Mesenchymal stem cell (in vitro differentiated cells and primary cell): ENCODE data around the gene HPN.

ENCODE experiments used
- DNase-seq: peaks from one replicate; pipeline ENCODE4 v3.0.0-alpha.2; 2013
- H2AFZ ChIP-seq: one replicate; pipeline ENCODE4 v1.6.1; 2013; ENCODE audit warnings: low read depth, mild to moderate bottlenecking, control low read depth, inconsistent platforms, low read length, moderate library complexity
- H2AK5ac ChIP-seq: 2 replicates; pipeline ENCODE4 v1.6.1; 2013; ENCODE audit warnings: low read length, moderate library complexity, mild to moderate bottlenecking, inconsistent platforms; ENCODE audit not compliant: severe bottlenecking
- H2BK120ac ChIP-seq: one replicate; pipeline ENCODE4 v1.6.1; 2013; ENCODE audit warnings: low read depth, mild to moderate bottlenecking, inconsistent platforms, low read length, moderate library complexity
- H2BK12ac ChIP-seq, 2 experiments: one replicate each; pipeline ENCODE4 v1.6.1; 2013; ENCODE audit warnings: inconsistent platforms in 2 of 2, low read length in 2 of 2, mild to moderate bottlenecking in 2 of 2, moderate library complexity in 2 of 2, control low read depth in 1 of 2
- H2BK15ac ChIP-seq: one replicate; pipeline ENCODE4 v1.6.1; 2013; ENCODE audit warnings: mild to moderate bottlenecking, low read depth, inconsistent platforms; ENCODE audit not compliant: poor library complexity, severe bottlenecking
- H2BK5ac ChIP-seq: 2 replicates; pipeline ENCODE4 v1.6.1; 2013; ENCODE audit warnings: low read depth, mild to moderate bottlenecking, low read length, control low read depth, inconsistent platforms; ENCODE audit not compliant: poor library complexity, severe bottlenecking
- H3K14ac ChIP-seq, 2 experiments: one replicate each; pipeline ENCODE4 v1.6.1; 2013; ENCODE audit warnings: inconsistent platforms in 2 of 2, low read length in 2 of 2, control low read depth in 1 of 2, mild to moderate bottlenecking in 1 of 2, moderate library complexity in 1 of 2
- H3K18ac ChIP-seq, 2 experiments: one replicate each; pipeline ENCODE4 v1.6.1; 2013; ENCODE audit warnings: inconsistent platforms in 2 of 2, low read length in 2 of 2, control low read depth in 1 of 2, low read depth in 1 of 2, mild to moderate bottlenecking in 1 of 2
- H3K23ac ChIP-seq, 2 experiments: one replicate each; pipeline ENCODE4 v1.6.1; 2013; ENCODE audit warnings: inconsistent platforms in 2 of 2, low read length in 2 of 2, mild to moderate bottlenecking in 2 of 2, moderate library complexity in 2 of 2, control low read depth in 1 of 2
- H3K27ac ChIP-seq: 2 replicates; pipeline ENCODE4 v1.5.1; 2013; ENCODE audit warnings: mild to moderate bottlenecking, moderate library complexity, low read length, control low read depth, inconsistent platforms; ENCODE audit not compliant: poor library complexity, severe bottlenecking
- H3K27me3 ChIP-seq, 2 experiments: 2 replicates each; pipeline versions ENCODE4 v1.6.1 to v1.7.0; 2013; ENCODE audit warnings: low read length in 2 of 2, mild to moderate bottlenecking in 2 of 2, moderate library complexity in 2 of 2, control low read depth in 1 of 2, inconsistent platforms in 1 of 2; ENCODE audit not compliant: control insufficient read depth in 1 of 2, insufficient read depth in 1 of 2
- H3K36me3 ChIP-seq, 2 experiments: 2 replicates each; pipeline versions ENCODE4 v1.6.1 to v1.7.0; 2013; ENCODE audit warnings: low read length in 2 of 2, control low read depth in 1 of 2, inconsistent platforms in 1 of 2, low read depth in 1 of 2, mild to moderate bottlenecking in 1 of 2; ENCODE audit not compliant: insufficient read depth in 2 of 2, control insufficient read depth in 1 of 2
- H3K4ac ChIP-seq, 2 experiments: one replicate each; pipeline ENCODE4 v1.6.1; 2013; ENCODE audit warnings: inconsistent platforms in 2 of 2, low read length in 2 of 2, mild to moderate bottlenecking in 2 of 2, moderate library complexity in 2 of 2, control low read depth in 1 of 2, low read depth in 1 of 2
- H3K4me1 ChIP-seq: 2 replicates; pipeline ENCODE4 v1.6.1; 2013; ENCODE audit warnings: low read depth, low read length, control low read depth; ENCODE audit not compliant: control insufficient read depth, insufficient read depth
- H3K4me2 ChIP-seq: 2 replicates; pipeline ENCODE4 v1.6.1; 2013; ENCODE audit warnings: low read length, mild to moderate bottlenecking, inconsistent platforms; ENCODE audit not compliant: poor library complexity, severe bottlenecking
- H3K4me3 ChIP-seq, 2 experiments: 2 replicates each; pipeline versions ENCODE4 v1.5.1 to v1.7.0; 2013; ENCODE audit warnings: low read length in 2 of 2, mild to moderate bottlenecking in 2 of 2, control low read depth in 1 of 2, low read depth in 1 of 2; ENCODE audit not compliant: insufficient read depth in 1 of 2
- H3K79me1 ChIP-seq: replicated peaks from 2 replicates; pipeline ENCODE4 v1.6.1; 2013; ENCODE audit warnings: mild to moderate bottlenecking, control low read depth, low read length, inconsistent platforms; ENCODE audit not compliant: poor library complexity, severe bottlenecking
- H3K9ac ChIP-seq: 2 replicates; pipeline ENCODE4 v1.7.0; 2013; ENCODE audit warnings: mild to moderate bottlenecking, low read length, moderate library complexity
- H3K9me3 ChIP-seq: 2 replicates; pipeline ENCODE4 v1.7.0; 2013; ENCODE audit warnings: mild to moderate bottlenecking, low read length; ENCODE audit not compliant: control insufficient read depth
- H4K8ac ChIP-seq: one replicate; pipeline ENCODE4 v1.6.1; 2013; ENCODE audit warnings: inconsistent platforms, mild to moderate bottlenecking, low read length, moderate library complexity
- H4K91ac ChIP-seq: one replicate; pipeline ENCODE4 v1.6.1; 2013; ENCODE audit warnings: mild to moderate bottlenecking, low read length, inconsistent platforms
- WGBS: methylation state at CpG from one replicate; pipeline ENCODE4 v1.1.7; 2013; ENCODE audit warnings: mixed read lengths; 5-methylcytosine and 5-hydroxymethylcytosine counted together

The HPN gene

DNA sequence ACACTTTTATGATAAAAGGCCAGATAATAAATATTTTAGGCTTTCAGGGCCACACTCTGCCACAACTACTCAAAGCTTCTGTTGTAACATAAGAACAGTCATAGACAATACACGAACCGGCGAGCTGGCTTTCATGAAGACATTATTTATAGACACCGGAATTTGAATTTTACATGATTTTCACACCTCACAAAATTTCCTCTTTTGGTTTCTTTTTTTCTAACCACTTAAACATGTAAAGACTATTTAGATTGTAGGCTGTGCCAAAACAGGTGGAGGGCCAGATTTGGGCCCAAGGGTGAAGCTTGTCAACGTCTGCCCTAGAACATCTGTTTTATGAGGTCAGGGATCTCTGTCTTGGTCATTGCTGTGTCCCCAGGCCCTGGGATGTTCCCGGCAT, 44.4 kb downstream of the HPN start:
- 89% methylated on average over 6 of the region's 6 CpGs for WGBS
- H3K9me3 ChIP-seq: no peaks in the 10 kb centered on the region
- H3K14ac ChIP-seq: no peak overlapping the region
- H4K8ac ChIP-seq: no peak overlapping the region
- H2BK120ac ChIP-seq: no peak overlapping the region
- H3K27me3 ChIP-seq: peaks cover 0 to 46% of the 10 kb centered on the region in 2 experiments
- H3K79me1 ChIP-seq: no peaks in the 10 kb centered on the region
- no peak overlapping the region for H3K18ac ChIP-seq
- no peak overlapping the region for H3K9ac ChIP-seq
- no peak overlapping the region for H3K23ac ChIP-seq
- no peak overlapping the region for H3K4me2 ChIP-seq
- H3K4ac ChIP-seq: no peak overlapping the region
- H3K36me3 ChIP-seq: no peaks in the 10 kb centered on the region
- no peak overlapping the region for H2AK5ac ChIP-seq
- no peak overlapping the region for H2BK15ac ChIP-seq
- no peak overlapping the region for H3K27ac ChIP-seq
- H2AFZ ChIP-seq: no peak overlapping the region
- no peak overlapping the region for H3K4me3 ChIP-seq
- no peak overlapping the region for H2BK5ac ChIP-seq
- H2BK12ac ChIP-seq: no peak overlapping the region
- H4K91ac ChIP-seq: no peak overlapping the region
- H3K4me1 ChIP-seq: peaks cover 10% of the 10 kb centered on the region
- no peak for DNase-seq

DNA sequence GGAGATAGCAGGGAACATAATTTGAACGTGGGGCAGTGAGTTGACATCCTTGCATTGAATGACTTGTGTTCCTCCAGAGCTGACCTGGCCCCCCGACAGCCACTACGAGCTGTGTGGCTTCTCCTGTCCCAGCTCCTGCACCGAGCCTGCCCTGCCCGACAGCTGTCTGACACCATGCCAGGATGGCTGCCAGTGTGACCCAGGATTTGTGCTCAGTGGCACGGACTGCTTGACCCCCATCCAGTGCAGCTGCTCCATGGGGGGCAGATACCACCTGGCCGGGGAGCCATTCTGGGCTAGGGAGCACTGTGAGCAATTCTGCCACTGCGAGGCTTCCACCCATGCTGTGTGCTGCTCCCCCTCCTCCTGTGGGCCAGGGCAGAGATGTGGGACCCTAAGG, 44.9 kb downstream of the HPN start:
- Histone ChIP-seq H2BK5ac (no peak overlapping the region), H3K36me3 (no peaks in the 10 kb centered on the region), H3K4me2 (no peak overlapping the region)

DNA sequence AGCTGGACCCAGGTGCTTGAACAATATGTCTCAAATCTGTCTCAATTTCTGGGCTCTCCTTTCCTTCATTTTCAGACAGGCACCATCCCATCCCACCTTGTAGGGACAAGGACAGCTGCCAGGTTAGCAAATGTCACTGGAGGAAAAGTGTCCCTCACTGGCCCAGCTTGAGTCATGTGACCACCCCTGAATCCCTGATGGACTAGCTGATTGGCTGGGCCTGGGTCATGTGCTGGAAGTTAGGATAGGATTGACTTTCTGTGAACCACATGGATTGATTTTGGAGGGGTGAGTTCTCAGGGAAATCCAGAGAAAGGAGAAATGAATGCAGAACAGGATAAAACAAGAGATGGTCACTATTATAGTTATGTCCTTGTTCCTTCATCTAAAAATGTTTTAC, 45.9 kb downstream of the HPN start:
- Histone ChIP-seq H4K91ac (no peak overlapping the region), H3K36me3 (no peaks in the 10 kb centered on the region), H3K79me1 (no peaks in the 10 kb centered on the region), H3K4ac (no peak overlapping the region), H3K14ac (no peak overlapping the region), H3K18ac (no peak overlapping the region), H2AFZ (no peak overlapping the region), H3K23ac (no peak overlapping the region), H3K4me3 (no peak overlapping the region), H2BK120ac (no peak overlapping the region), H2BK5ac (no peak overlapping the region), H3K4me2 (no peak overlapping the region), H3K27ac (no peak overlapping the region), H3K9ac (no peak overlapping the region), H4K8ac (no peak overlapping the region), H2BK15ac (no peak overlapping the region), H3K27me3 (peaks cover 0 to 45% of the 10 kb centered on the region in 2 experiments), H2BK12ac (no peak overlapping the region), H3K4me1 (peaks cover 11% of the 10 kb centered on the region), H3K9me3 (no peaks in the 10 kb centered on the region), H2AK5ac (no peak overlapping the region)
- DNase-seq: no peak

More for the DNA sequence above, 44.9 kb downstream of the HPN start:
- H3K27me3 ChIP-seq: peaks cover 0 to 48% of the 10 kb centered on the region in 2 experiments
- H2BK15ac ChIP-seq: no peak overlapping the region
- 68% methylated on average over 8 of the region's 8 CpGs for WGBS
- H3K9me3 ChIP-seq: no peaks in the 10 kb centered on the region
- no peak overlapping the region for H3K23ac ChIP-seq
- no peak overlapping the region for H3K9ac ChIP-seq
- H3K14ac ChIP-seq: no peak overlapping the region
- no peak overlapping the region for H2AFZ ChIP-seq
- no peak overlapping the region for H3K4ac ChIP-seq
- no peak overlapping the region for H2BK12ac ChIP-seq
- no peak overlapping the region for H3K27ac ChIP-seq
- H3K4me1 ChIP-seq: peaks cover 11% of the 10 kb centered on the region
- no peaks in the 10 kb centered on the region for H3K79me1 ChIP-seq
- DNase-seq: no peak
- H2AK5ac ChIP-seq: no peak overlapping the region
- H3K4me3 ChIP-seq: no peak overlapping the region
- H4K91ac ChIP-seq: no peak overlapping the region
- H4K8ac ChIP-seq: no peak overlapping the region
- no peak overlapping the region for H3K18ac ChIP-seq
- H2BK120ac ChIP-seq: no peak overlapping the region

DNA sequence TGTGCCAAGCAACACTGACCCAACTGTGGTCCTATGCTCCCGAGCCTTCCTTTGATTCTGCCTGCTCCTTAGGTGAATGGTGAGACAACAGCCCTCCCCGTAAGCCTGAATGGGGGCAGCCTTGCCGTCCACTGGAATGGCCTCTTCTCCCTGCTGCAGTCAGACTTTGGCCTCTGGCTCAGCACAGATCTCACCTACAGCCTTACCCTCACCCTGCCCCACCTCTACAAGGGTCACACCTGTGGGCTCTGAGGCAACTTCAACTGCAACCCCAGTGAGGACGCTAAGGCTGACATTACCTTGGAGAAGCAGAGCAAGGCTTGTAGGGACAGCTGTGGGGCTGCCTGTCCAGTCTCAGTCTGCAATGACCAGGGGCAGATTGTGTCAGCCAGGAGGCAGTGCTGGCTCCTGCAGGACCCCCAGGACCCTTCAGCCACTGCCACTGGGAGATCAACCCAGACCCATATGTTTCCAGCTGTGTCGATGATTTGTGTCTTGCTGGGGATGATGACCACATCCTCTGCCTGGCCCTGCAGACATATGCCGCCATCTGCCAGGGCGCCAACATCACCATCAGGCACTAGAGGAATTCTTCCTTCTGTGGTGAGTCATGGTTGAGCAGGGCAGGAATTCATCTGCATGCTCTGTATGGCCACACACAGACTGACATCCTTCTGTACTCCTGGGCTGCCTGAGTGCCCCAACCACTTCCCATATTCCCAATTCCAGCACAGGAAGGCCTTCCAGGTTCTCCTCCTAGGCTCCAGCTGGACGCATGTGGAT, 46.8 kb downstream of the HPN start:
- Histone ChIP-seq H3K4me3 (no peak overlapping the region), H2BK120ac (no peak overlapping the region), H3K9me3 (no peaks in the 10 kb centered on the region), H3K4me2 (no peak overlapping the region), H3K27ac (peak overlapping the region; percentile 9), H3K14ac (peak overlapping the region in 1 of 2 experiments; percentile 44), H2BK12ac (peak overlapping the region in 1 of 2 experiments; percentile 14), H3K79me1 (no peaks in the 10 kb centered on the region), H3K4ac (no peak overlapping the region), H3K9ac (no peak overlapping the region), H2BK5ac (no peak overlapping the region), H2AFZ (no peak overlapping the region), H3K18ac (peak overlapping the region in 1 of 2 experiments; percentile 67), H3K36me3 (no peaks in the 10 kb centered on the region), H2AK5ac (peak overlapping the region; percentile 51), H4K8ac (peak overlapping the region; percentile 5), H2BK15ac (no peak overlapping the region), H3K23ac (no peak overlapping the region), H3K4me1 (peaks cover 11% of the 10 kb centered on the region), H3K27me3 (peaks cover 0 to 40% of the 10 kb centered on the region in 2 experiments), H4K91ac (peak overlapping the region; percentile 14)
- 58% methylated on average over 7 of the region's 8 CpGs for WGBS
- DNase-seq: peak; percentile 87
